ENCODE data around the gene LRFN3. TPM values are rescaled to one million over a fixed set of nuclear protein-coding genes. Genes with fewer than 3 reads are reported as not detected.
"Not testable (repeated sequence)": the region's sequence is repeated elsewhere in the genome, so short reads cannot be mapped to it uniquely, and the experiment has no call there.

The LRFN3 gene
- total and polyA plus RNA-seq, 2 of the 13 experiments (the other 11 are each of a cell fraction or from before 2014, with no cell fraction given): 0.74 to 1.6 TPM

DNA sequence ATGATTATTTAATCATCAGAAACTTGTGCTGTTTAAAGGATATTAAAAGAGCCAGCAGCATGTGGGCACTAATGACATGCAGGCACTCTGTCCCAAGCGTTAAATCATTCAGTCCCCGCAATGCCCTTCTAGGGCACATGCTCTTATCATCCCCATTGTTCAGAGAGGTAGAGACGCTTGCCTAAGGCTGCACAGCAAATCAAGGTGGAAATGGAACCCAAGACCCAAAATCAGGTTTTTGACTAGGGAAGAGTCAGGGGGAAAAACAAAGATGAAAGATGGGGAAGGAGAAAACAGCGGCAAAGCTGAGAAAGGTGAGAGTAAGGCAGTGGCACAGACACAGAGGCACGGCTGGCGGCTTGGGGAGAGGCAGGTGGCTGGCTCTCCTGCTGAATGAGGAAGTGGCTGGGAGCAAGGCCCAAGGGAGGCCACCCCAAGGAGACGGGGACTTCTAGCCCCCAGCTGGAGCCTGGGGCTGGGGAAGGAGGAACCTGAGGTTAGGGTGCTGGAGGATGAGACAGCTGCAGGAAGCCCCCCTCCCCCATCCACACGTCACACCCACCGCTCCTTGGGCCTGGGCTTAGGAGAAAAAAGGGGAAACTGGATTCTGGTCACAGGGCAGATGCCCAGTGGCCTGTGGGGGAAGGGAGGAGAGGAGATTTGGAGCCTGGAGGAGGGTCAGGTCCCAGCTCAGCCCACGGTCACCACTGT lies 27.0 kb upstream of the LRFN3 start:
- no peak for ATAC-seq
- H3K4me2 ChIP-seq (ENCODE audit: low read depth, low read length): no peak overlapping the region
- H3K36me3 ChIP-seq (replicated peaks in 1 of 2; ENCODE audit: control insufficient read depth in 1 of 2, insufficient read depth in 2 of 2, low read length in 2 of 2): no peaks in the 10 kb centered on the region
- no peak for DNase-seq (ENCODE audit: low spot score)
- in situ Hi-C loops (cut with HindIII; ENCODE audit: extremely low pct_ligation_motif_present, low pct_unique_long_range_greater_than_20kb): no loop called here
- CTCF ChIA-PET (ENCODE audit: low intra/inter-chr PET ratio, low total read pairs): no interaction called here
- peaks cover 15% of the 10 kb centered on the region; the same call in 1 of the 2 replicates for H3K4me1 ChIP-seq (ENCODE audit: insufficient read depth, low read length)
- H3K9ac ChIP-seq (ENCODE audit: insufficient read depth, low read depth, low read length): no peak overlapping the region
- no peak overlapping the region for H2AFZ ChIP-seq (ENCODE audit: low read length)
- H3K27me3 ChIP-seq (ENCODE audit: control insufficient read depth in 1 of 2, insufficient read depth in 2 of 2, low read length in 2 of 2): peaks cover 0 to 12% of the 10 kb centered on the region in 2 experiments; a peak in 3 of 5 replicates
- TF ChIP-seq ZNF768 (CRISPR knock-in tag; IDR thresholded peaks at IDR 0.05): peak; percentile 82
- no peak for TF ChIP-seq KLF11 (CRISPR knock-in tag; IDR thresholded peaks at IDR 0.05)
- no peak for TF ChIP-seq POGK (CRISPR knock-in tag; conservative IDR thresholded peaks at IDR 0.05)
- no peak for TF ChIP-seq ZNF451 (CRISPR knock-in tag; IDR thresholded peaks at IDR 0.05)
- no peak for FAIRE-seq
- H4K20me1 ChIP-seq (ENCODE audit: insufficient read depth, low read length): no peaks in the 10 kb centered on the region
- H3K79me2 ChIP-seq (ENCODE audit: insufficient read depth, low read length): no peaks in the 10 kb centered on the region
- WGBS (ENCODE audit: low lambda C conversion rate): 52% methylated on average over 10 of the region's 10 CpGs
- BruUV-seq (replicated peaks): no TSS peak
- H3K4me3 ChIP-seq (replicated peaks in 1 of 3; ENCODE audit: insufficient read depth in 1 of 3, low read depth in 2 of 3, low read length in 3 of 3): no peak overlapping the region
- no peaks in the 10 kb centered on the region for H3K9me3 ChIP-seq (ENCODE audit: low read length)
- POLR2A ChIA-PET: no interaction called here
- intact Hi-C loops (cut with micrococcal nuclease; ENCODE audit: unreplicated experiment): no loop called here
- no peak overlapping the region for H3K27ac ChIP-seq (ENCODE audit: extremely low read length, insufficient read depth, low read length)

GRCh38 chr19:35909684-35910035 lies 26.5 kb upstream of the LRFN3 start:
- FAIRE-seq (no peak), ATAC-seq (no peak), DNase-seq (ENCODE audit: low spot score) (no peak)
- Histone ChIP-seq H3K27me3 (ENCODE audit: control insufficient read depth in 1 of 2, insufficient read depth in 2 of 2, low read length in 2 of 2) (peaks cover 0 to 6% of the 10 kb centered on the region in 2 experiments; a peak in 3 of 5 replicates), H4K20me1 (ENCODE audit: insufficient read depth, low read length) (no peaks in the 10 kb centered on the region), H3K27ac (ENCODE audit: extremely low read length, insufficient read depth, low read length) (no peak overlapping the region), H3K4me3 (replicated peaks in 1 of 3; ENCODE audit: insufficient read depth in 1 of 3, low read depth in 2 of 3, low read length in 3 of 3) (no peak overlapping the region), H3K36me3 (replicated peaks in 1 of 2; ENCODE audit: control insufficient read depth in 1 of 2, insufficient read depth in 2 of 2, low read length in 2 of 2) (no peaks in the 10 kb centered on the region), H3K9ac (ENCODE audit: insufficient read depth, low read depth, low read length) (no peak overlapping the region), H3K4me1 (ENCODE audit: insufficient read depth, low read length) (peaks cover 15% of the 10 kb centered on the region; the same call in 1 of the 2 replicates), H3K4me2 (ENCODE audit: low read depth, low read length) (no peak overlapping the region), H3K79me2 (ENCODE audit: insufficient read depth, low read length) (no peaks in the 10 kb centered on the region), H3K9me3 (ENCODE audit: low read length) (no peaks in the 10 kb centered on the region), H2AFZ (ENCODE audit: low read length) (no peak overlapping the region)
- BruUV-seq (replicated peaks): no TSS peak
- in situ Hi-C loops (cut with HindIII; ENCODE audit: extremely low pct_ligation_motif_present, low pct_unique_long_range_greater_than_20kb): no loop called here
- TF ChIP-seq U2AF1 (optimal IDR thresholded peaks at IDR 0.05; ENCODE audit: low read depth, low read length) (no peak), KLF9 (CRISPR knock-in tag; IDR thresholded peaks at IDR 0.05; ENCODE audit: low read depth) (no peak), ZNF670 (CRISPR knock-in tag; IDR thresholded peaks at IDR 0.05; ENCODE audit: borderline replicate concordance) (no peak), ZBTB42 (CRISPR knock-in tag; IDR thresholded peaks at IDR 0.05) (no peak), ZNF776 (CRISPR knock-in tag; IDR thresholded peaks at IDR 0.05) (no peak), MZF1 (CRISPR knock-in tag; IDR thresholded peaks at IDR 0.05; ENCODE audit: borderline replicate concordance) (no peak), PAWR (CRISPR knock-in tag; IDR thresholded peaks at IDR 0.05; ENCODE audit: borderline replicate concordance) (no peak)
- intact Hi-C loops (cut with micrococcal nuclease; ENCODE audit: unreplicated experiment): no loop called here
- POLR2A ChIA-PET: no interaction called here
- CTCF ChIA-PET (ENCODE audit: low intra/inter-chr PET ratio, low total read pairs): no interaction called here
- 33% methylated on average over 5 of the region's 6 CpGs for WGBS (ENCODE audit: low lambda C conversion rate)

- H3K79me2 ChIP-seq (ENCODE audit: insufficient read depth, low read length); H3K27ac ChIP-seq (ENCODE audit: extremely low read length, insufficient read depth, low read length); H4K20me1 ChIP-seq (ENCODE audit: insufficient read depth, low read length); H2AFZ ChIP-seq (ENCODE audit: low read length); DNase-seq (ENCODE audit: low spot score); ATAC-seq; H3K36me3 ChIP-seq (replicated peaks in 1 of 2; ENCODE audit: control insufficient read depth in 1 of 2, insufficient read depth in 2 of 2, low read length in 2 of 2); BruUV-seq (replicated peaks); H3K27me3 ChIP-seq (ENCODE audit: control insufficient read depth in 1 of 2, insufficient read depth in 2 of 2, low read length in 2 of 2); H3K9ac ChIP-seq (ENCODE audit: insufficient read depth, low read depth, low read length); intact Hi-C loops (cut with micrococcal nuclease; ENCODE audit: unreplicated experiment); H3K9me3 ChIP-seq (ENCODE audit: low read length); in situ Hi-C loops (cut with HindIII; ENCODE audit: extremely low pct_ligation_motif_present, low pct_unique_long_range_greater_than_20kb); H3K4me2 ChIP-seq (ENCODE audit: low read depth, low read length); H3K4me3 ChIP-seq (replicated peaks in 1 of 3; ENCODE audit: insufficient read depth in 1 of 3, low read depth in 2 of 3, low read length in 3 of 3); FAIRE-seq; CTCF ChIA-PET (ENCODE audit: low intra/inter-chr PET ratio, low total read pairs); POLR2A ChIA-PET: not testable (repeated sequence)
- WGBS (ENCODE audit: low lambda C conversion rate): 73% methylated on average over 14 of the region's 14 CpGs
- H3K4me1 ChIP-seq (ENCODE audit: insufficient read depth, low read length): peaks cover 15% of the 10 kb centered on the region; the same call in 1 of the 2 replicates
These were observed 25.8 kb upstream of the LRFN3 start for GRCh38 chr19:35910355-35910754.

Measured in HepG2 (cell line).